Right cardiac atrium (tissue), 5 donors: ENCODE measurements around the gene JAKMIP1. TPM values are rescaled to one million over a fixed set of nuclear protein-coding genes. Genes with fewer than 3 reads are reported as not detected.

Experiments
- ATAC-seq, 2 donors: fragments of 200-7000 bp; cut with Tn5 transposase; one replicate each; pipeline versions ENCODE4 v1.8.0 to v1.9.1; 2020; ENCODE audit warnings: moderate library complexity in 2 of 2, mild to moderate bottlenecking in 1 of 2
- DNase-seq, 3 donors: peaks; one replicate each; pipeline ENCODE4 v3.0.0-alpha.2; 2020
- H3K27ac ChIP-seq: one replicate; pipeline ENCODE4 v1.5.1; 2013; ENCODE audit warnings: mild to moderate bottlenecking, low read length, control low read depth, moderate library complexity
- H3K27me3 ChIP-seq: one replicate; pipeline ENCODE4 v1.6.1; 2013; ENCODE audit not compliant: control insufficient read depth, insufficient read depth
- H3K4me1 ChIP-seq: one replicate; pipeline ENCODE4 v1.6.1; 2013; ENCODE audit warnings: low read length; ENCODE audit not compliant: control insufficient read depth, insufficient read depth
- H3K4me3 ChIP-seq: one replicate; pipeline ENCODE4 v1.5.1; 2013; ENCODE audit warnings: low read length, control low read depth
- H3K9me3 ChIP-seq: one replicate; pipeline ENCODE4 v1.6.1; 2013; ENCODE audit warnings: low read length; ENCODE audit not compliant: control insufficient read depth
- WGBS: extraction: QIAGEN DNeasy Blood & Tissue Kit; methylation state at CpG from one replicate; pipeline ENCODE4 v1.1.7; 2013; 5-methylcytosine and 5-hydroxymethylcytosine counted together
- intact Hi-C, 4 donors: fragments of 100-400 bp; cut with DNase I; formaldehyde crosslinking; loops; one replicate each; pipeline versions ENCODE4 v1.11.0 to v1.14.0; 2022 to 2023
- polyA plus RNA-seq: library from polyadenylated mRNA; stranded (reverse); fragments of 200-250 nt; gene quantifications from one replicate; pipeline ENCODE4 v1.2.3, GENCODE V29; 2013
- total RNA-seq, 4 donors: library from RNA; stranded (reverse); fragmentation: NEBNext Ultra II Directional; extraction: Animal tissue kit (Norgen Biotek cat#: 25700); gene quantifications; one replicate each; pipeline ENCODE4 v1.2.1, GENCODE V29; 2021
- donor health status: healthy with polysubstance abuse.
- donor health status: DM: no; HTN: yes; CAD: no.
- donor health status: DM: no; HTN: no; CAD: no.
- donor health status: DM: no; HTN: yes; CAD: no; lungs with severe emphysema.
- donor health status: DM: yes; HTN: yes; CAD: no.

JAKMIP1 gene
- total and polyA plus RNA-seq, 5 donors, result 0.07 to 0.28 (median 0.20) TPM; not detected in 2

- intact Hi-C loops, result no loop called here
Measured at GRCh38 chr4:5992828-5993321, 207.5 kb downstream of the JAKMIP1 start.

GRCh38 chr4:5992171-5992827, 208.1 kb downstream of the JAKMIP1 start:
- Histone ChIP-seq H3K9me3 (no peaks in the 10 kb centered on the region), H3K4me1 (no peaks in the 10 kb centered on the region), H3K27me3 (no peaks in the 10 kb centered on the region), H3K27ac (no peak overlapping the region), H3K4me3 (no peak overlapping the region)
- intact Hi-C loops, result no loop called here
- ATAC-seq (no peak), DNase-seq (no peak)
- WGBS, result 71% methylated on average over 17 of the region's 17 CpGs

More at GRCh38 chr4:5992828-5993321, 207.5 kb downstream of the JAKMIP1 start:
- H3K27me3 ChIP-seq, result no peaks in the 10 kb centered on the region
- WGBS, result 70% methylated on average over 11 of the region's 11 CpGs
- no peaks in the 10 kb centered on the region for H3K4me1 ChIP-seq
- DNase-seq (no peak), ATAC-seq (no peak)
- no peak overlapping the region for H3K27ac ChIP-seq
- H3K4me3 ChIP-seq, result no peak overlapping the region
- H3K9me3 ChIP-seq, result no peaks in the 10 kb centered on the region

- H3K27me3 ChIP-seq, result no peaks in the 10 kb centered on the region
- DNase-seq, result no peak
- H3K4me3 ChIP-seq, result no peak overlapping the region
- H3K9me3 ChIP-seq, result no peaks in the 10 kb centered on the region
- WGBS, result 28% methylated on average over 1 of the region's 1 CpG
- intact Hi-C loops, result no loop called here
- H3K27ac ChIP-seq, result no peak overlapping the region
- no peak for ATAC-seq
- H3K4me1 ChIP-seq, result no peaks in the 10 kb centered on the region
Measured at GRCh38 chr4:5991405-5991804, 208.9 kb downstream of the JAKMIP1 start.

GRCh38 chr4:5990446-5991160, 209.7 kb downstream of the JAKMIP1 start:
- no peak for ATAC-seq
- Histone ChIP-seq H3K27ac (no peak overlapping the region), H3K4me3 (no peak overlapping the region), H3K9me3 (no peaks in the 10 kb centered on the region), H3K4me1 (no peaks in the 10 kb centered on the region), H3K27me3 (no peaks in the 10 kb centered on the region)
- WGBS, result 83% methylated on average over 16 of the region's 16 CpGs
- intact Hi-C loops, result no loop called here
- no peak for DNase-seq

- DNase-seq (no peak), ATAC-seq (no peak)
- no peak overlapping the region for H3K27ac ChIP-seq
- no peaks in the 10 kb centered on the region for H3K27me3 ChIP-seq
- no peaks in the 10 kb centered on the region for H3K9me3 ChIP-seq
- H3K4me1 ChIP-seq, result no peaks in the 10 kb centered on the region
- intact Hi-C loops, result no loop called here
- WGBS, result 75% methylated on average over 18 of the region's 18 CpGs
- no peak overlapping the region for H3K4me3 ChIP-seq
Measured at GRCh38 chr4:5989236-5990225, 210.8 kb downstream of the JAKMIP1 start.

GRCh38 chr4:5988086-5988845, 212.1 kb downstream of the JAKMIP1 start:
- ATAC-seq (no peak), DNase-seq (no peak)
- 73% methylated on average over 14 of the region's 14 CpGs for WGBS
- Histone ChIP-seq H3K27me3 (no peaks in the 10 kb centered on the region), H3K4me3 (no peak overlapping the region), H3K27ac (no peak overlapping the region), H3K9me3 (no peaks in the 10 kb centered on the region), H3K4me1 (no peaks in the 10 kb centered on the region)
- intact Hi-C loops, result no loop called here

- H3K4me3 ChIP-seq, result no peak overlapping the region
- no peak for ATAC-seq
- no peaks in the 10 kb centered on the region for H3K27me3 ChIP-seq
- no peak for DNase-seq
- no peaks in the 10 kb centered on the region for H3K9me3 ChIP-seq
- intact Hi-C loops, result no loop called here
- H3K27ac ChIP-seq, result no peak overlapping the region
- H3K4me1 ChIP-seq, result no peaks in the 10 kb centered on the region
Measured at GRCh38 chr4:5984843-5985242, 215.5 kb downstream of the JAKMIP1 start.

GRCh38 chr4:5982156-5982973, 218.0 kb downstream of the JAKMIP1 start:
- DNase-seq, result no peak
- Histone ChIP-seq H3K27ac (no peak overlapping the region), H3K9me3 (no peaks in the 10 kb centered on the region), H3K4me1 (no peaks in the 10 kb centered on the region), H3K4me3 (no peak overlapping the region), H3K27me3 (no peaks in the 10 kb centered on the region)
- WGBS, result 74% methylated on average over 9 of the region's 9 CpGs
- intact Hi-C loops, result no loop called here
- no peak for ATAC-seq

- no peaks in the 10 kb centered on the region for H3K9me3 ChIP-seq
- H3K27me3 ChIP-seq, result no peaks in the 10 kb centered on the region
- no peak overlapping the region for H3K27ac ChIP-seq
- H3K4me1 ChIP-seq, result no peaks in the 10 kb centered on the region
- no peak for ATAC-seq
- no peak overlapping the region for H3K4me3 ChIP-seq
- DNase-seq, result no peak
- intact Hi-C loops, result no loop called here
- 47% methylated on average over 3 of the region's 3 CpGs for WGBS
Measured at GRCh38 chr4:5980436-5981155, 219.8 kb downstream of the JAKMIP1 start.
